Measurements from ENCODE around the gene PCOLCE2.

- no peak for TF ChIP-seq CTCF (IDR thresholded peaks at IDR 0.05; ENCODE audit: low read length)
- no peak for TF ChIP-seq EZH2 (IDR thresholded peaks at IDR 0.05; ENCODE audit: borderline replicate concordance, low read length)
Observed at GRCh38 chr3:142853270-142854168, 35.4 kb downstream of the PCOLCE2 start.
